HG02884 (cell line): ENCODE measurements around the gene FOXP1.
"Not testable (repeated sequence)": the region's sequence is repeated elsewhere in the genome, so short reads cannot be mapped to it uniquely, and the experiment has no call there.

ENCODE experiments used
- ATAC-seq: cut with Tn5 transposase; IDR thresholded peaks from one replicate; pipeline ENCODE4 v1.9.1; 2021; ENCODE audit warnings: mild to moderate bottlenecking, moderate library complexity; ENCODE audit not compliant: unreplicated experiment

FOXP1 gene

DNA sequence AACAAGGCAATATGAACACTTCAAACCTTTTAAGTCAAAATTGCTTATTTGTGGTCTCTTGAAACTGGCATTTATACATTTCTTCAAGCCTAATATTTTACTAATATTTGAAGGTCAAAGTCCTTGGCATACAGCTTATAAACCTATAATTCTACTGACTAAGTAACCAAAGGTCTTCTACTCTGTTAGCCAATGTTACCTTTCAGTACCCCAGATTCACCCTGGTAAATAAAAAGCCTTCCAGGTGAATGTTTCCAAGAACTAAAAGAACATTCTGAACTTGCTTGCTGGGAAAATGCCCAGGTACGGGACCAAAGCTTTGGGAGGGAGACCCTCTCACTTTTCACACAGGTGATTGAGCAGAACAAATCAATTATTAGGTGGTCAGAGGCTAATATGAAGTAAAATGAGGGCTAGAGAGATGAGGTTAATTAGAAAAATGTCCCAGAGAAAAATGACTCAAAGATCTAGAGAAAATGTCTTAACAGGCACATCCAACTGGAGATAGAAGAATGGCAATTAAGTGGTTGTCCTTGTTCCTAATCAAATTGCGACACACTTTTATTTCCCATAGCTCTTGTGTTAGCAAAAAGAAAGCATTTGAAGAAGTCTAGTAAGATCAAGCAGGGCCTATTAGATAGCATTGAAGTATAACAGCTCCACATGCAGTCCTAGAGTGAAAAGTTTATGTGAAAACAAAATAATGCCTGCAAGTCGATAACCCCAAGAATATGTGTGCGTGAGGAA, 232.0 kb downstream of the FOXP1 start:
- ATAC-seq, result no peak

DNA sequence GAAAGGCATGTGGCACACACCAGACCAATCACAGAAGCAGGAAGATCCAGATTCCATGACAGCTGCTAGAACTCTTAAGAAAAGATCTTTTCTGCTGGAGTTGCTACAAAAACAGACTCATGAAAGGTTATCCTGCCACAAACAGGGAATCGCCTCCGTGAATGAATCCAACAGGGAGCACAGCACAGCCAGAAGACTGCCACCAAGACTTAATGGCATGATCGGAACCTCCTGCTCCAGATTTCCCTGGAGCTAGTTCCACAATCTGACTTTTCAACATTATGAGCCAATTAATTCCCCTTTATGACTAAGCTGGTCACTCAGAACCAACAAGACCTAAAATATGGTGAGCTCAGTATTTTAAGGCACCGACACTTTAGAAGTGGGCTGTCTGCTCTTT, 232.5 kb downstream of the FOXP1 start:
- ATAC-seq, result no peak

DNA sequence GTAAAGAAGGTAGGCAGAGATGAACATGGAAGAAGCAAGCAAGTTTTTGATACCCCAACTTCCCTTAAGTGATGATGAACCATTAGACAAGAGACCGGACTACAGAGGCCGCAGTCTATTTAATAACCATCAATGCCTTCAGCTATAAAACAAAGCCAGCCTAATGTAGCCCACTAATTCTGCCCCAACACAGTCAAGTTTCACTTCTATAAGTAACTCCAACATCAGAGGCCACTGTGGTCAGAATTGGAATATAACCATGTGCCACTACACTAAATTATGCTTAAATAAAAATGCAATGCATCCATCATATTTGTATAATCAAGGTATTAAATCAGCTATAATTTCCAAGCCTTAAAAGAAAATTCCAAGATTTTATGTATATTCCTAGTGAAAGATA, 234.7 kb downstream of the FOXP1 start:
- ATAC-seq, result no peak

DNA sequence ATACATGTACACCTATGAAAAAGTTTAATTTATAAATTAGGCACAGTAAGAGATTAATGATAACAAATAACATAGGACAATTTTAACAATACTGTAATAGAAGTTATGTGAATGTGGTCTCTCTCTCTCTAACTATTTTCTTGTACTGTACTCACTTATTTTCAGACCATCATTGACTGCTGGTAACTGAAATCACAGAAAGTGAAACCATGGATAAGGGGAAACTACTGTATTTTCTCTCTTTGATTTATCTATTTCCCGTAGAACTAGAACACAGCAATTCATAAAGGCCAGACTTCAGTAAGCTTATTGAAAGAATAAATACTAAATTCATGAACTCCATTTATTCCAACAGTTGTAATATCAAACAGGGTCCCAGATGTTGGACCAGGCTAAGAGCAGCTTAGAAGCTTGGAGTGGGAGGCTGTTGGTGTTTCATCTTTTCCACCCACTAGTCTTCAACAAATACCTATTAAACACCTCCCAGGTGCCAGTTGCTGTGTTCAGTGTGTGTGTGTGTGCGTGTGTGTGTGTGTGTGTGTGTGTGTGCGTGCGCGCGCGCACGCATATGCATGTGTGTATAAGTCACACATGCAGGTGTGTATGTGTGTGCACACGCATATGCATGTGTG, 235.4 kb downstream of the FOXP1 start:
- ATAC-seq, result no peak

DNA sequence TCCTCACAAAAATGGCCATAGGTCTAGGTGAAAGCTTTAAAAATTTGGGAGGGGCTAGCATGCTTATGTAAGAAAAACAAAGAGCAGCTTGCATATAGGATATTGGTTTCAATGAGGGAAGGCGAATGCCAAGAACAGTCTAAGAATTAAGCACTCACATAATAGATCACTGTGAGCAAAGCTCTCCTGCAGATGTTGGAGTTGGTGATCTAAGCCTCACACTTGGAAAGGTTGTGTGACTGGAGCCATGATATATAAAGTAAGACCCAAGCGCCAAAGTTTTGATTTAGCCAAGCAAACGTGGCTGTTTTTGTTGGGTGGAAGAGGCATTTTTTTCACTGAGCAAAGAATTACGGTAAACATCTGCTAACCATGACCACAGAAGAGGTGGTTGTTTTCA, 237.5 kb downstream of the FOXP1 start:
- ATAC-seq, result no peak

DNA sequence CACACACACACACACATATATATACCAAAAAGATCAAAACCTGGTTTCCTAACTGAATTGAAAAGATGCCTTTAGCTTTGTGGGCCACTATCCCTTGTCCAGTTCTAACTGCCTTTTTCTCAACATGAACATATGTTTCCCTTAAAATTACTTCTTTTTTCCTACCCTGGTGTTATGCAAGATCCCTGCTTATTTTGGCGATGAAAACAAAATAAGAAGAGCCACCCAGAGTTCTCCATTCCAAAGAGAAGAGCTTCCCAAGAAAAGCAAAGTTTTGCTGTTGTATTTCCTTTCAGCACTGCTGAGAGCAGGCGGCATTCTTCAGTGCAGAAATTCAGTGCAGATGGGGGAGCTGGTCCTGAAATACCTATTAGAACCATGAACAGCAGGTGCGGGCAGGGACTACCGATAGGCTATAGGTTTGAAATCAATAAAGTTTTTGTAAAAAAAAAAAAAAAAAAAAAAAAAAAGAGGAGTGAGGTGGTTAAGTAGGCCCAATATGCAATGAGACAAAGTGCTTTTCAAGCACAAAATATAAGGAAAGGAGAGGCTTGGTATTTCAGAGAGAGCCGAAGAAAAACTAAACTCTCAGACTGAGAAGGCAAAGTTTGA, 238.0 kb downstream of the FOXP1 start:
- no peak for ATAC-seq

DNA sequence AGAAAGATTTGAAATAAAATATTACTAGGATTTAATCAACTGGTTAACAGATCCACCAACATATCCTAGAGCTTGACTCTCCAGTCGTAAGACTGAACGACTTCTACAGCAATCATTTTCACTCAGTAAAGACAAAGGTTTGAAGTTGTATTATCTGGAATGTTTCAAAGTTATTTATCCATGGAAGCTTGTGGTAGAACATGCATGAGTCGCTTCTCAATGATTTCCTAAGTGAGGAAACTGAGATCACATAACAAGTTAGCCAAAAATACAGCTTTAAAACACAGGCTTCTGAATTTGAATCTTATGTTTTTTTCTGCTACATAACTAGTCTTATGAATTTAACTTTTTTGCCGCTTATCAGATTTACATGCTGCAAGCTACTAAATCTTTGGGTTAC, 241.8 kb downstream of the FOXP1 start:
- no peak for ATAC-seq

DNA sequence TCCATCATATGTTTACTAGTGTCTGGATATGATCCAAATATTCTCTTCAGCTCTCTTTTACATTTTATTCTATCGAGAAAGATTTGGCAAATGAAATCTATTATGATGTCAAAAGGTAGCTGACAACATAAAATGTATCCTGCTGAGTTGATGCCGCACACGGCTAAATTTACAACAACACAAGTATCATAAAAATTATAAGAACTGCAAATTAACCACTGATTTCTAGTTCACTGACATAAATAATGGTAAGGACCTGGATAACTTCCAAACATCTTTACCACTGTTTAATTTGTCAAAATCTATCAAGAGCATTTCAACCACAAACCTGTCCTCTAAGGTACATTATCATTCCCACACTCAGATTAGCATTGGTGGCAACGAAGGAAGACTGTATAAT, 244.5 kb downstream of the FOXP1 start:
- ATAC-seq, result no peak

DNA sequence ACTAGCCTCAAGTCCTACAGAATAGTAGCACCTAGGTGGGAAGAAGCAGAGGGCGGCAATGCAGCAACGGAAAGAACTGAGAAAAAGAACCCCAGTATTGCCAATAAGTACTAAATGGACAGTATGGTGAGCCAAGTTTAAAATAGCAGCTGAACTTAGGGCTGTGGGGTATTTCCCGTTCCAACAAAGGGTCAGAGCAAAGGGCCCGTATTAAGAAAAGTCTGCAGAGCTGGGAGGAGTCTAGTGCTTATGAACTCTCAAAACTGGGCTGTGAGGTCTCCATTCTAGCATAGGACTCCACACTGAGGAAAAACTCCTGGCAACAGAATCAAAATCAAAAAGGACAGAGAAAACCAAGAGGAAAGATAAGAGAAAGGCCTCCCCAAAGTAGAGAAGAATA, 250.7 kb downstream of the FOXP1 start:
- ATAC-seq, result no peak

DNA sequence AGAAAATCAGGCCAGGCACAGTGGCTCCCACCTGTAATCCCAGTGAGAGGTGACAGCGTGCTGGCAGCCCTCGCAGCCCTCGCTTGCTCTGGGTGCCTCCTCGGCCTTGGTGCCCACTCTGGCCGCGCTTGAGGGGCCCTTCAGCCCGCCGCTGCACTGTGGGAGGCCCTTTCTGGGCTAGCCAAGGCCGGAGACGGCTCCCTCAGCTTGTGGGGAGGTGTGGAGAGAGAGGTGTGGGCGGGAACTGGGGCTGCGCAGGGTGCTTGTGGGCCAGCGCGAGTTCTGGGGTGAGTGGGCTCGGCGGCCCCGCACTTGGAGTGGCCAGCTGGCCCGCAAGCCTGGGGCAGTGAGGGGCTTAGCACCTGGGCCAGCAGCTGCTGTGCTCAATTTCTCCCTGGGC, 252.6 kb downstream of the FOXP1 start:
- ATAC-seq, result no peak

DNA sequence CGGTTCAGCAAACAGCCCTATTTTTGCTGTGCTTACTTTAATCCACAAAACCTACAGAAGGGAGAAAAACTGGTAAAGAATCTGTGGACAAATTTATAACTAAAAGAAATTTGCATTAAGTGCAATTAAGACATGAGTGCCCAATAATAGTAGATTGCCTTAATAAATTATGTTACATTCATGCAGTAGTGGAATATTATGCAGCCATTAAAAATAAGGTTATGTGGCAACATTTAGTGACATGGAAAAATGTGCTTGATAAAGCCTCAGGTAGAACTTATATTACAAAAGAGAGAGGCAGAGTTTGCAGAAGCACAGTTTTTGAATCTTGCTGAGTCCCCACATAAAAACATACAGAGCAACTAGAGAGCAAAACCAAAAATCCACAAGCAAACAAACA, 253.0 kb downstream of the FOXP1 start:
- no peak for ATAC-seq

DNA sequence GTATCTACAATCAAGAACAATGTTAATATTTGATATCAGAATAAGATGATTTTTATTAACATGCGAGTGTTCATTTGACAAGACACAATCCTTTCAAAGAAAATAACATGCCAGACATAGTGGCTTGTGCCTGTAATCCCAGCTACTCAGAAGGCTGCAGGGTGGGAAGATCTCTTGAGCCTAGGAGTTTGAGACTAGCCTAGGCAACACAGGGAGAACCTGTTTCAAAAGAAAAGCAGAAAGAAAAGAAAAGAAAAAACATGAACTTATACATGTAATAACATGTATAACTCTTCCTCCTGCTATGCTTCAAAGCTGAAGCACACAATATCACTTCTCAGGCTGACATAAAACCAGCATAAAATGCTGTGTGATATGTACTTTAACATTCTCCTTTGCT, 253.7 kb downstream of the FOXP1 start:
- no peak for ATAC-seq

DNA sequence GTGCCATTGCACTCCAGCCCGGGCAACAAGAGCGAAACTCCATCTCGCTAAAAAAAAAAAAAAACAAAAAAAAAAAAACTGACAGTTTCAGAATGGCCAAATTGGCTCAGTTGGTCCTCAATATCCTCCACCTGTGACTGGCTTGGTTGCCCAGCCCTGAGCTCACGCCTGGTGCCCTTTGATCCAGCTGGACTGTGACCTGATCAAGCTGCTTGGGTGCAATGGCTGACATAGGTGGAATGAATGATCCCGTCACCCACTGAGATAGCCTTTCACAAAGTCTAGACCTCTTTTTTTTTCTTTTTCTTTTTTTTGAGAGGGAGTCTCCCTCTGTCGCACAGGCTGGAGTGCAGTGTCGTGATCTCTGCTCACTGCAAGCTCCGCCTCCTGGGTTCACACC, 254.6 kb downstream of the FOXP1 start:
- no peak for ATAC-seq

DNA sequence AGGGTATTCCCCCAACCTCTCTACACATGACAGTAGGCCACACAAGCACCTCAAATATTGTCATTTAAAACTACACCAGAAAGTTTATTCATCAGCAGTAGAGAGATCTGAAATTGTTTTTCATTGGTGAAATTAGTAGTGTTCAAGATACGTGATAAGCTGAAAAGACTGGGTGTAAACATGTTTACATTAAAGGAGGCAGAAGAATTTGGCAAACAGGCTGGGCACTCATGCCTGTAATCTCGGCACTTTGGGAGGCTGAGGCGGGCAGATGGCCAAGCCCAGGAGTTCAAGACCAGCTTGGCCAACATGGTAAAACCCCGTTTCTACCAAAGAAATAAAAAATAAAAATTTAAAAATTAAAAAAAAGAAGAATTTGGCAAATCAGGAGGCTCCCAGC, 255.6 kb downstream of the FOXP1 start:
- no peak for ATAC-seq

DNA sequence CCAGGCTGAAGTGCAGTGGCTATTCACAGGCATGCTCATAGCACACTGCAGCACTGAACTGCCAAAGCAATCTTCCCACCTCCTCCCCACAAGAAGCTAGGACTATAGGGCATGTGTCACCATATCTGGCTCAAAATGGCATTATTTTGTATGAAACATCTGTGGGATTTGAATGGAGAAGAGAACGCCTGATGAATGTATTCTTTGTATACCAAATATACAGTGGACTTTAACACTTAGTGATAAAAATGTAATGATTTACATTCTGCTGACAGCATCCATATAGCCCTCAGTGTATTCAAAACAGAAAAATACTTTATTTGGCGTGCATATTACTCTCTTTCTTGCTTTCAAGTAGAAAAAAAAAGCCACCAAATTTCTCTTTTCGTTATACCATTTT, 257.8 kb downstream of the FOXP1 start:
- ATAC-seq, result no peak

DNA sequence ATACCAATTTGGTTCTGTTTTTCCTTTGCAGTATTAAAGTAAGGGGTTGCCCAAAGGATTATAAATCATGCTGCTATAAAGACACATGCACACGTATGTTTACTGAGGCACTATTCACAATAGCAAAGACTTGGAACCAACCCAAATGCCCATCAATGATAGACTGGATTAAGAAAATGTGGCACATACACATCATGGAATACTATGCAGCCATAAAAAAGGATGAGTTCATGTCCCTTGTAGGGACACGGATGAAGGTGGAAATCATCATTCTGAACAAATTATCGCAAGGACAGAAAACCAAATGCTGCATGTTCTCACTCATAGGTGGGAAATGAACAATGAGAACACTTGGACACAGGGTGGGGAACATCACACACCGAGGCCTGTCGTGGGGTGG, 259.3 kb downstream of the FOXP1 start:
- not testable (repeated sequence) for ATAC-seq

DNA sequence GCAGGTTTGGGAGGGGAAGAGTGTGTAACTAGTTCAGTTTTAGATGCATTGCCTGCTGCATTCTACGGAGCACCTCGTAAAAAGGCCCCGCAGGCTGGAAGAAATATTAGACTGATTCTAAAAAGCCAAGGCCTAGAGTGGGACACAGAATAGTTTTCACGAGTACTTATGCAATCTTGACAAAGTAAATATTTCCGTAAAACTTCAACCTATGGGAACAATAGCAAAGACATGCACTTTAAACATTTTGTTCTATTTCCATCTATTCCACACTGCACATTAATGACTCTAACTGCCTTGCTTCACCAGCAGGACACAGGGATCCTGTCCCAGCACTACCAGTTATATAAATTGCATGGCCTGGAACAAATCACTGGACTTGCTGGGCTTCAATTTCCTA, 260.0 kb downstream of the FOXP1 start:
- ATAC-seq, result no peak

DNA sequence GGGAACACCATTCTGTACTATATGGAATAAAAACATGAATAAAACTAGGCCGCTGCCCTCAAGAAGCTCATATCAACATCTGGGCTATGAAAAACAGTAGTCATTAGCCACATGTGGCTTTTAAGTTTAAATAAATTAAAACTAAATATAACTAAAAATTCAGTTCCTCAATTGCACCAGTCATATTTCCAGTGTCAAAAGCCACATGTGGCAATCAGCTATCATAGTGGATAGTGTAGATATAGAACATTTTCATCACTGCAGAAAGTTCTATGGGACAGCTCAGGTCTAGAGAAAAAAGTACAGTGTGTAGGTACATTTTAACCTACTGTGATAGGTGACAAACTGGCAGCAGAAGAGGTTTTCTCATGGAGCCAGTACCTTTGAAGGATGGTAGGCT, 261.4 kb downstream of the FOXP1 start:
- ATAC-seq, result no peak

DNA sequence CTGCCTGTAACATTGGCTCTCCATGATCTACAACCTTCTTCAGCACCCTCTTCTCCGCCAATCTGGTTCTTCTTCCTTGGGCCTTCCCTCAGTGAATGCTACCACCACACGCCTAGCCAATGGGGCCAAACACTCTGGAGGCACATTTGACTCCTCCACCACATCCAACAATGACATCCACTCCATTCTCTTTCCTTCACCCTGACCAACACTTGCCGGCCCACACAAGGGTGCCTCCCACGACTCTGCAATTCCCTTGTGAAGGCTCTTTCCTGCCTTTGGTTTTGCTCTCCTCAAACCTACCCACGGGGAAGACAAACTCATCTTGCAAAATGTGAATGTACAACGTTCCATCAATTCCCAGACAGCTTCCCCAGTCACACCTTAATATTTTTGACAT, 263.8 kb downstream of the FOXP1 start:
- ATAC-seq, result no peak

DNA sequence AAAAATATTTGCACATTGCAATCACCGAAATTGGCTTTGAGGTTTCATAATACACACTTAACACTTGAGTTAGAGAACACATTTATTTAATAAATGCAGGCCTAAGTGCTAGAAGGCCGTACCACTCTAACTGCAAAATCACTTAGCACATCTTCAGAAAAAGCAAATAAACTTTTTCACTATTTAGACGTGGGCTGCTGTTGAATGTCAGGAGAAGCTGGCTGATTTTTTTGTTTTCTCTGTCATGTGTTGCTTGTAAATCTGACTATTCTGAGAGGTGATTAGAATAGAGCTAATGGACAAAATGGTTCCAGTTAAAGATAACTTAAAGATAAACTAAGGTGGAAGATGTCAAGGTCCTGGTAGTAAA, 265.1 kb downstream of the FOXP1 start:
- ATAC-seq, result no peak

DNA sequence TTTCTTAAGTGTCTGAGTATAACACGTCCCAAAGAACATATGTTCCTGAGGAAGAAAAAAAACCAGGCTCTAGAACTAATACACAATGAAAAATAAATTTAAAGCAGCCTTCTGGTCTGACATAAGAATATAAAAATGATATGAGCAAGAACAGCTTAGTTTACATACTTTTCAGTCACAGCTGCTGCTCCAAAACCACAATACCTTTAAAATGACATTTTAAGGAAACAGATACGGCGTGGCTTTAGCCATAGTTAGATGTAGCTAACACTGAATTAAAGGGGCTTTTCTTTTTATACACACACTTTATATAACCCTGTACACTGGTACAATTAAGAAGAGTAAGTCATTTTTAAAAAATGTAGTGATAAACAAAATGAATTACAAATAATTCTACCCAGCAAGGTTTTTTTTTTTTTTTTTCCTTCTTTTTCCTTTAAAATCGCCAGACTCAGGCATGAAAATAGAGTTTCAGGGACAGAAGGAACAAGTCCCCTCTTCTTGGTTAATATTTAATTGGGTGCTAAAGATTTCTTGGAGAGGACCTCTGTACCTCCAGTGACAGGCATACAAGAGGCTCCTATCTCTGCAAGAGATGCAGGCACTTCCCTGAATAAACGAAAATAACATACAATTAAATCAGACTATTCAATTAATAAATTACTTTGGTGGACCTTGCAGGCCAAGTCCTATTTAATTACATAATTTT, 265.6 kb downstream of the FOXP1 start:
- ATAC-seq, result no peak

DNA sequence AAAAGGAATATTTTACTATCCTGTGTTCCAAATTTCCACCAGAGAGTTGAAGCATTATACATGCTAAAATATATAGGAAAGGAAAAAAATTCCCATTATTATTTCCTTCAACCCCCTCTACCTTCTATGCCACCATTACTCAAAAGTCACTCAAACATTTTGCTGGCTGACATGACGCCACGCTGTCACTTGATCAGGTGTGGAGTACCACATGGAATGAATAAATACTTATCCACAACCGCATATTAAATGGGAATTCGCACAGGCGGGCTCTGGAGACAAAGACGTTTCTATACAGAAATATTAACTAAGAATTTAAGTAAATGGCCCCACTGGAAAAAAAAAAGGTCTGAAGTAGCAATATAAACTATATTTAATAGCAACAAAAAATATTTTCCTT, 266.4 kb downstream of the FOXP1 start:
- no peak for ATAC-seq
